PC-9 (cell line): ENCODE results near the gene ZNF576.

Experiments used
- CTCF ChIP-seq: fragments of 200-600 bp; sonication (generic); conservative IDR thresholded peaks from 2 replicates; pipeline ENCODE4 v1.6.1; 2017; ENCODE audit warnings: mixed run types, antibody characterized with exemption, mild to moderate bottlenecking, moderate library complexity
- EZH2 ChIP-seq: fragments of 200-600 bp; sonication (generic); IDR thresholded peaks from 2 replicates; pipeline ENCODE4 v1.8.0; 2017; ENCODE audit warnings: antibody characterized with exemption, low read depth

- no peak for TF ChIP-seq CTCF
- no peak for TF ChIP-seq EZH2
Measured at GRCh38 chr19:43599635-43600295, 3.4 kb downstream of the ZNF576 start.
